GM23338 (cell line): ENCODE data around the gene PFKP. TPM values are rescaled to one million over a fixed set of nuclear protein-coding genes. Genes with fewer than 3 reads are reported as not detected.

Experiments
- ATAC-seq: fragments of 200-7000 bp; cut with Tn5 transposase; 3 replicates; pipeline ENCODE4 v1.9.1; 2020
- DNase-seq: peaks from one replicate; pipeline ENCODE4 v3.0.0-alpha.2; 2015; ENCODE audit warnings: low spot score
- H2AFZ ChIP-seq: fragments of 200-600 bp; sonication (generic); 2 replicates; pipeline ENCODE4 v1.8.0; 2016; ENCODE audit warnings: antibody characterized with exemption, mild to moderate bottlenecking, moderate library complexity
- H3F3A ChIP-seq: fragments of 200-600 bp; sonication (generic); replicated peaks from 2 replicates; pipeline ENCODE4 v1.8.0; 2017; ENCODE audit warnings: antibody characterized with exemption, mixed run types, low read depth
- H3K27ac ChIP-seq: fragments of 200-600 bp; sonication (generic); 2 replicates; pipeline ENCODE4 v1.6.1; 2016; ENCODE audit warnings: low read depth
- H3K27me3 ChIP-seq: fragments of 200-600 bp; sonication (generic); 2 replicates; pipeline ENCODE4 v1.8.0; 2016; ENCODE audit warnings: mild to moderate bottlenecking, mixed run types, moderate library complexity; ENCODE audit not compliant: insufficient read depth
- H3K36me3 ChIP-seq: fragments of 200-600 bp; sonication (generic); 2 replicates; pipeline ENCODE4 v1.8.0; 2016; ENCODE audit warnings: mild to moderate bottlenecking; ENCODE audit not compliant: insufficient read depth
- H3K4me1 ChIP-seq: fragments of 200-600 bp; sonication (generic); 2 replicates; pipeline ENCODE4 v1.8.0; 2016; ENCODE audit warnings: mild to moderate bottlenecking, moderate library complexity; ENCODE audit not compliant: insufficient read depth
- H3K4me2 ChIP-seq: fragments of 200-600 bp; sonication (generic); 2 replicates; pipeline ENCODE4 v1.7.1; 2017; ENCODE audit warnings: mixed run types
- H3K4me3 ChIP-seq: fragments of 200-600 bp; sonication (generic); 2 replicates; pipeline ENCODE4 v1.6.1; 2016; ENCODE audit warnings: mixed run types
- H3K79me2 ChIP-seq: fragments of 200-600 bp; sonication (generic); replicated peaks from 2 replicates; pipeline ENCODE4 v1.8.0; 2017; ENCODE audit warnings: mild to moderate bottlenecking; ENCODE audit not compliant: insufficient read depth
- H3K9me2 ChIP-seq: fragments of 200-600 bp; sonication (generic); 2 replicates; pipeline ENCODE4 v1.8.0; 2017; ENCODE audit not compliant: insufficient read depth
- H4K20me1 ChIP-seq: fragments of 200-600 bp; sonication (generic); replicated peaks from 2 replicates; pipeline ENCODE4 v1.8.0; 2017; ENCODE audit warnings: mild to moderate bottlenecking; ENCODE audit not compliant: insufficient read depth
- H3K27ac Mint-ChIP-seq: 2 replicates; pipeline ENCODE4 v1.8.0; 2020; ENCODE audit warnings: inconsistent platforms, mild to moderate bottlenecking, moderate library complexity, mixed read lengths
- H3K27me3 Mint-ChIP-seq: 3 replicates; pipeline ENCODE4 v1.8.0; 2022; ENCODE audit warnings: low read depth, mild to moderate bottlenecking, moderate library complexity, mixed read lengths, inconsistent platforms; ENCODE audit not compliant: insufficient read depth, poor library complexity
- H3K36me3 Mint-ChIP-seq: 3 replicates; pipeline ENCODE4 v1.8.0; 2021; ENCODE audit warnings: low read depth, mild to moderate bottlenecking, inconsistent platforms, moderate library complexity, mixed read lengths
- H3K4me1 Mint-ChIP-seq: 3 replicates; pipeline ENCODE4 v1.8.0; 2020; ENCODE audit warnings: mild to moderate bottlenecking, inconsistent platforms, mixed read lengths
- H3K4me3 Mint-ChIP-seq: 3 replicates; pipeline ENCODE4 v1.8.0; 2021; ENCODE audit warnings: moderate library complexity, mild to moderate bottlenecking, inconsistent platforms, mixed read lengths
- H3K9me3 Mint-ChIP-seq: 3 replicates; pipeline ENCODE4 v1.8.0; 2020; ENCODE audit warnings: moderate library complexity, mild to moderate bottlenecking, inconsistent platforms, mixed read lengths
- CREB1 ChIP-seq: fragments of 250-450 bp; sonication (Bioruptor Pico); IDR thresholded peaks from 2 replicates; pipeline ENCODE4 v1.5.0; 2020; ENCODE audit warnings: low read depth, mild to moderate bottlenecking, moderate library complexity
- EZH2phosphoT487 ChIP-seq: fragments of 200-600 bp; sonication (generic); IDR thresholded peaks from one replicate; pipeline ENCODE4 v1.8.1; 2018; ENCODE audit warnings: antibody characterized with exemption; ENCODE audit not compliant: unreplicated experiment
- NANOG ChIP-seq: IDR thresholded peaks from 2 replicates; pipeline ENCODE4 v1.6.1; 2016; ENCODE audit warnings: antibody characterized with exemption, borderline replicate concordance
- STAT1 ChIP-seq: IDR thresholded peaks from one replicate; pipeline ENCODE4 v1.6.1; 2016; ENCODE audit warnings: antibody characterized with exemption; ENCODE audit not compliant: unreplicated experiment
- ZNF114 ChIP-seq: fragments of 250-450 bp; sonication (Bioruptor Pico); IDR thresholded peaks from 2 replicates; pipeline ENCODE4 v1.5.0; 2020; ENCODE audit warnings: mild to moderate bottlenecking, moderate library complexity
- polyA plus RNA-seq: library from polyadenylated mRNA; unstranded; fragments of >200 nt; fragmentation: Nextera tagmentation; extraction: Ambion mirVana; gene quantifications from 2 replicates; pipeline ENCODE4 v1.2.1, GENCODE V29; 2016
- total RNA-seq: library from RNA; depleted of rRNA; stranded (reverse); fragments of >200 nt; shearing (Covaris generic); gene quantifications from 2 replicates; pipeline ENCODE4 v1.2.3, GENCODE V29; 2014
- TF ChIP-seq, protein P1 (sequence below): fragments of 250-450 bp; sonication (Bioruptor Pico); IDR thresholded peaks from 2 replicates; pipeline ENCODE4 v1.5.0; 2020; ENCODE audit warnings: mild to moderate bottlenecking, moderate library complexity
- TF ChIP-seq, protein P2 (sequence below), 2 experiments: fragments of 200-600 bp in 1 of 2; sonication (generic) in 1 of 2; conservative IDR thresholded peaks; 2 replicates each; pipeline versions ENCODE4 v1.5.1 to v1.6.1; 2016 to 2017; ENCODE audit warnings: antibody characterized with exemption in 2 of 2, low read depth in 2 of 2, mild to moderate bottlenecking in 2 of 2, moderate library complexity in 1 of 2

Gene PFKP
- total and polyA plus RNA-seq, 2 experiments from 2014 or later: 56.3 to 120 TPM

DNA sequence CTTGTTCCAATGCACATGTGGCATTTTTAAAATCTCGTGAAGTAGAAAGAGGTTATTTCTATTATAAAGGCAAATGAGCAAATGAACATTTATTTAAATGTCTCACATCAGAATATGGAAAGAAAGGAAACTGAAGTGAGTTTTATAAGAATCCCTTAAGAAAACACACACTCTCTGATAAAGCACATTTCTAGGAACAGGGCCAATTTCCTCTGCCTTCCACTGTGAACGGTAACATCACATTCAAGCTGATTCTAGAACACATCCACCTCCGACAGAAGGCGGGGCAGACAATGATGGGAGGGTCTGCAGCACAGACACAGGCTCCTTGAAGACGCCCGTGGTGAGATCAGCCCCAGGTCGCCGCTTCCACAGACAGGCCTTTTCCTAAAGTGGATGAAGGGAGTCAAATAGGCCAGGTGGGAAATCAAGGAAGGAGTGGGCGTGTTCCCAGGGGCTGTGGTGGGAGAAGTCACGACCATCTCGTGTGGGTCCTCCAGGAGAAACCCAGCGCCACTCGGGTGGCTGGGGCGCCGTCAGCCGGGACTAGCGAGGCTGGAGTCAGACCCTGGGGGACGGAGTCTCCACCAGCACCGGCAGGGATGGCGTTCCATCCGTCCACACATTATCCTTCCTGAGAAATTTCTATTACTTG is 74.1 kb downstream of the PFKP start (continued):
- TF ChIP-seq, protein P1, sequence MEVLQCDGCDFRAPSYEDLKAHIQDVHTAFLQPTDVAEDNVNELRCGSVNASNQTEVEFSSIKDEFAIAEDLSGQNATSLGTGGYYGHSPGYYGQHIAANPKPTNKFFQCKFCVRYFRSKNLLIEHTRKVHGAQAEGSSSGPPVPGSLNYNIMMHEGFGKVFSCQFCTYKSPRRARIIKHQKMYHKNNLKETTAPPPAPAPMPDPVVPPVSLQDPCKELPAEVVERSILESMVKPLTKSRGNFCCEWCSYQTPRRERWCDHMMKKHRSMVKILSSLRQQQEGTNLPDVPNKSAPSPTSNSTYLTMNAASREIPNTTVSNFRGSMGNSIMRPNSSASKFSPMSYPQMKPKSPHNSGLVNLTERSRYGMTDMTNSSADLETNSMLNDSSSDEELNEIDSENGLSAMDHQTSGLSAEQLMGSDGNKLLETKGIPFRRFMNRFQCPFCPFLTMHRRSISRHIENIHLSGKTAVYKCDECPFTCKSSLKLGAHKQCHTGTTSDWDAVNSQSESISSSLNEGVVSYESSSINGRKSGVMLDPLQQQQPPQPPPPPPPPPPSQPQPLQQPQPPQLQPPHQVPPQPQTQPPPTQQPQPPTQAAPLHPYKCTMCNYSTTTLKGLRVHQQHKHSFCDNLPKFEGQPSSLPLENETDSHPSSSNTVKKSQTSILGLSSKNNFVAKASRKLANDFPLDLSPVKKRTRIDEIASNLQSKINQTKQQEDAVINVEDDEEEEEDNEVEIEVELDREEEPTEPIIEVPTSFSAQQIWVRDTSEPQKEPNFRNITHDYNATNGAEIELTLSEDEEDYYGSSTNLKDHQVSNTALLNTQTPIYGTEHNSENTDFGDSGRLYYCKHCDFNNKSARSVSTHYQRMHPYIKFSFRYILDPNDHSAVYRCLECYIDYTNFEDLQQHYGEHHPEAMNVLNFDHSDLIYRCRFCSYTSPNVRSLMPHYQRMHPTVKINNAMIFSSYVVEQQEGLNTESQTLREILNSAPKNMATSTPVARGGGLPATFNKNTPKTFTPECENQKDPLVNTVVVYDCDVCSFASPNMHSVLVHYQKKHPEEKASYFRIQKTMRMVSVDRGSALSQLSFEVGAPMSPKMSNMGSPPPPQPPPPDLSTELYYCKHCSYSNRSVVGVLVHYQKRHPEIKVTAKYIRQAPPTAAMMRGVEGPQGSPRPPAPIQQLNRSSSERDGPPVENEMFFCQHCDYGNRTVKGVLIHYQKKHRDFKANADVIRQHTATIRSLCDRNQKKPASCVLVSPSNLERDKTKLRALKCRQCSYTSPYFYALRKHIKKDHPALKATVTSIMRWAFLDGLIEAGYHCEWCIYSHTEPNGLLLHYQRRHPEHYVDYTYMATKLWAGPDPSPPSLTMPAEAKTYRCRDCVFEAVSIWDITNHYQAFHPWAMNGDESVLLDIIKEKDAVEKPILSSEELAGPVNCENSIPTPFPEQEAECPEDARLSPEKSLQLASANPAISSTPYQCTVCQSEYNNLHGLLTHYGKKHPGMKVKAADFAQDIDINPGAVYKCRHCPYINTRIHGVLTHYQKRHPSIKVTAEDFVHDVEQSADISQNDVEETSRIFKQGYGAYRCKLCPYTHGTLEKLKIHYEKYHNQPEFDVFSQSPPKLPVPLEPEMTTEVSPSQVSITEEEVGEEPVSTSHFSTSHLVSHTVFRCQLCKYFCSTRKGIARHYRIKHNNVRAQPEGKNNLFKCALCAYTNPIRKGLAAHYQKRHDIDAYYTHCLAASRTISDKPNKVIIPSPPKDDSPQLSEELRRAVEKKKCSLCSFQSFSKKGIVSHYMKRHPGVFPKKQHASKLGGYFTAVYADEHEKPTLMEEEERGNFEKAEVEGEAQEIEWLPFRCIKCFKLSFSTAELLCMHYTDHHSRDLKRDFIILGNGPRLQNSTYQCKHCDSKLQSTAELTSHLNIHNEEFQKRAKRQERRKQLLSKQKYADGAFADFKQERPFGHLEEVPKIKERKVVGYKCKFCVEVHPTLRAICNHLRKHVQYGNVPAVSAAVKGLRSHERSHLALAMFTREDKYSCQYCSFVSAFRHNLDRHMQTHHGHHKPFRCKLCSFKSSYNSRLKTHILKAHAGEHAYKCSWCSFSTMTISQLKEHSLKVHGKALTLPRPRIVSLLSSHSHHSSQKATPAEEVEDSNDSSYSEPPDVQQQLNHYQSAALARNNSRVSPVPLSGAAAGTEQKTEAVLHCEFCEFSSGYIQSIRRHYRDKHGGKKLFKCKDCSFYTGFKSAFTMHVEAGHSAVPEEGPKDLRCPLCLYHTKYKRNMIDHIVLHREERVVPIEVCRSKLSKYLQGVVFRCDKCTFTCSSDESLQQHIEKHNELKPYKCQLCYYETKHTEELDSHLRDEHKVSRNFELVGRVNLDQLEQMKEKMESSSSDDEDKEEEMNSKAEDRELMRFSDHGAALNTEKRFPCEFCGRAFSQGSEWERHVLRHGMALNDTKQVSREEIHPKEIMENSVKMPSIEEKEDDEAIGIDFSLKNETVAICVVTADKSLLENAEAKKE (CRISPR knock-in tag): no peak
- no peak for TF ChIP-seq CREB1 (CRISPR knock-in tag)
- no peak for TF ChIP-seq EZH2phosphoT487
- no peak for TF ChIP-seq ZNF114 (CRISPR knock-in tag)

- H3K27ac Mint-ChIP-seq: no peak overlapping the region
- Histone ChIP-seq H3K36me3 (peaks cover 16% of the 10 kb centered on the region), H3K27ac (no peak overlapping the region)
Observed at GRCh38 chr10:3142146-3142875, 75.0 kb downstream of the PFKP start.

More at GRCh38 chr10:3142146-3142875, 75.0 kb downstream of the PFKP start:
- Histone ChIP-seq H3K79me2 (no peaks in the 10 kb centered on the region), H3K4me2 (no peak overlapping the region), H3K9me2 (no peaks in the 10 kb centered on the region), H3K27me3 (no peaks in the 10 kb centered on the region), H3F3A (no peaks in the 10 kb centered on the region; the same call in 1 of the 2 replicates), H3K4me3 (no peak overlapping the region), H3K4me1 (no peaks in the 10 kb centered on the region), H4K20me1 (peaks cover 11% of the 10 kb centered on the region), H2AFZ (no peak overlapping the region)
- Mint-ChIP-seq H3K9me3 (no peaks in the 10 kb centered on the region), H3K36me3 (peaks cover 75% of the 10 kb centered on the region), H3K4me3 (no peak overlapping the region), H3K4me1 (no peaks in the 10 kb centered on the region), H3K27me3 (peaks cover 7% of the 10 kb centered on the region)
- DNase-seq: no peak
- no peak for TF ChIP-seq NANOG
- TF ChIP-seq STAT1: no peak
- TF ChIP-seq, protein P2, sequence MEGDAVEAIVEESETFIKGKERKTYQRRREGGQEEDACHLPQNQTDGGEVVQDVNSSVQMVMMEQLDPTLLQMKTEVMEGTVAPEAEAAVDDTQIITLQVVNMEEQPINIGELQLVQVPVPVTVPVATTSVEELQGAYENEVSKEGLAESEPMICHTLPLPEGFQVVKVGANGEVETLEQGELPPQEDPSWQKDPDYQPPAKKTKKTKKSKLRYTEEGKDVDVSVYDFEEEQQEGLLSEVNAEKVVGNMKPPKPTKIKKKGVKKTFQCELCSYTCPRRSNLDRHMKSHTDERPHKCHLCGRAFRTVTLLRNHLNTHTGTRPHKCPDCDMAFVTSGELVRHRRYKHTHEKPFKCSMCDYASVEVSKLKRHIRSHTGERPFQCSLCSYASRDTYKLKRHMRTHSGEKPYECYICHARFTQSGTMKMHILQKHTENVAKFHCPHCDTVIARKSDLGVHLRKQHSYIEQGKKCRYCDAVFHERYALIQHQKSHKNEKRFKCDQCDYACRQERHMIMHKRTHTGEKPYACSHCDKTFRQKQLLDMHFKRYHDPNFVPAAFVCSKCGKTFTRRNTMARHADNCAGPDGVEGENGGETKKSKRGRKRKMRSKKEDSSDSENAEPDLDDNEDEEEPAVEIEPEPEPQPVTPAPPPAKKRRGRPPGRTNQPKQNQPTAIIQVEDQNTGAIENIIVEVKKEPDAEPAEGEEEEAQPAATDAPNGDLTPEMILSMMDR (conservative IDR thresholded peaks at IDR 0.05; ENCODE audit: low read depth in 2 of 2): no peak
- ATAC-seq: no peak; the same call in 1 of the 3 replicates
